ENCODE data around the gene FHOD3.

Gene FHOD3

DNA sequence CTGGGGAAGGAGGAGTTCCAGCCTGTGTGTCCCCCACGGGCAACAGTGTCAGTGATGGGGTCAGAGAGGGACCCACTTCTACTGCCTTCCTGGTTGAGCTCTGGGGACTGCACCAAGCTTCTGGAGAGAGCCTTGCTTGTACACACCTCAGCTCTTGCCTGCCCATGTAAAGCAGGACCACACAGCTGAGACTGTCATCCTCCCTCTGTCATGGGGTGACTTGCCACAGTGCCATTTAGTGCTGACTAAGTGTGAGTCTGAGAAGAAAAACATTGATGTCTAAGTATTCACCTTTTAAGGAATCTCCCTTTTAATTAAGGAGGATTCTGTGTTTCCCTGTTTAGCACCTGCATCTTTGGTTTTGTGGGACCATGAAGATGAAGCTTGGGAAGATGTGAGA, 159.1 kb downstream of the FHOD3 start:
- TF ChIP-seq, protein P1, sequence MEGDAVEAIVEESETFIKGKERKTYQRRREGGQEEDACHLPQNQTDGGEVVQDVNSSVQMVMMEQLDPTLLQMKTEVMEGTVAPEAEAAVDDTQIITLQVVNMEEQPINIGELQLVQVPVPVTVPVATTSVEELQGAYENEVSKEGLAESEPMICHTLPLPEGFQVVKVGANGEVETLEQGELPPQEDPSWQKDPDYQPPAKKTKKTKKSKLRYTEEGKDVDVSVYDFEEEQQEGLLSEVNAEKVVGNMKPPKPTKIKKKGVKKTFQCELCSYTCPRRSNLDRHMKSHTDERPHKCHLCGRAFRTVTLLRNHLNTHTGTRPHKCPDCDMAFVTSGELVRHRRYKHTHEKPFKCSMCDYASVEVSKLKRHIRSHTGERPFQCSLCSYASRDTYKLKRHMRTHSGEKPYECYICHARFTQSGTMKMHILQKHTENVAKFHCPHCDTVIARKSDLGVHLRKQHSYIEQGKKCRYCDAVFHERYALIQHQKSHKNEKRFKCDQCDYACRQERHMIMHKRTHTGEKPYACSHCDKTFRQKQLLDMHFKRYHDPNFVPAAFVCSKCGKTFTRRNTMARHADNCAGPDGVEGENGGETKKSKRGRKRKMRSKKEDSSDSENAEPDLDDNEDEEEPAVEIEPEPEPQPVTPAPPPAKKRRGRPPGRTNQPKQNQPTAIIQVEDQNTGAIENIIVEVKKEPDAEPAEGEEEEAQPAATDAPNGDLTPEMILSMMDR (IDR thresholded peaks at IDR 0.05; ENCODE audit: low read depth, low read length): no peak
- no peak for DNase-seq (ENCODE audit: low read depth, low spot score)
- H3K4me3 ChIP-seq (ENCODE audit: low read depth, low read length): no peak overlapping the region
- in situ Hi-C loops (cut with HindIII; ENCODE audit: low sequenced_read_pairs): no loop called here

DNA sequence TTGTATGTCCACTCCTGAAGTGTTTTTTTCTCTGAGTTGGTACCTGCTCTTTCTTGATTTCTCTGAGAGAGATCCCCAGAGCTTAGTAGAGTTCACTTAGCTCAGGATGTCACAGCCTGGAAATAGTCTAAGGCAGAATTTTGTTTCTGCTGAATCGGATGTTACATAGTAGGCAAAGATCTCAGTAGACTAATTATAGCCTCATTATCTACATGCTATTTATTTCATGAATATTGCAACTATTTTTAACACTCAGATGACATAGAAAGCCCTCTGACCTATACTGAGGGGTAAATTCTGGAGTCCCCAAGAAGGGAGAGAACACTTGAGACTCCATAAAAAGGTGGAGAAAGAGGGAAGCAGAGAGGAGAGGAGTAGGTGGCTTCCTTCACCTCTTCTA, 160.2 kb downstream of the FHOD3 start:
- TF ChIP-seq, protein P1 (IDR thresholded peaks at IDR 0.05; ENCODE audit: low read depth, low read length): no peak
- in situ Hi-C loops (cut with HindIII; ENCODE audit: low sequenced_read_pairs): no loop called here
- no peak for DNase-seq (ENCODE audit: low read depth, low spot score)
- H3K4me3 ChIP-seq (ENCODE audit: low read depth, low read length): no peak overlapping the region

DNA sequence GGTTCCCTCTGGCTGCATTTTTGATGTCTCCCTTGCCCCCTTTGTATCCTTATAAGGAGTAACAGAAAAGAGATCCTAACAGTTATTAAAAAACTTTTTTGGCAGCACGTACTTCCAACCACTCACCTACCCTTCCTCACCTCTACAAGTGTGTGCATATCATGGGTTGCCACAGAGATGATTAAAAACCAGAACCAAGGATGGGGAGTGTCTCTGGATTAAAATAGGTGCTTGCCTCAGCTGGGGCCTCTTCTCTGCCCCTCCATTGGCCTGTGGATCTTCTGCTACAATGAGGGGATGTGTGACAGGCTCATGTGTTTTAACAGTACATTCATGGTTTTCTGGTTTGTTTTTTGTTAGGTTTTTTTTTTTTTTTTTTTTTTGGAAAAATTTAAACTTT, 160.8 kb downstream of the FHOD3 start:
- no peak for DNase-seq (ENCODE audit: low read depth, low spot score)
- TF ChIP-seq, protein P1 (IDR thresholded peaks at IDR 0.05; ENCODE audit: low read depth, low read length): no peak
- in situ Hi-C loops (cut with HindIII; ENCODE audit: low sequenced_read_pairs): no loop called here
- no peak overlapping the region for H3K4me3 ChIP-seq (ENCODE audit: low read depth, low read length)

DNA sequence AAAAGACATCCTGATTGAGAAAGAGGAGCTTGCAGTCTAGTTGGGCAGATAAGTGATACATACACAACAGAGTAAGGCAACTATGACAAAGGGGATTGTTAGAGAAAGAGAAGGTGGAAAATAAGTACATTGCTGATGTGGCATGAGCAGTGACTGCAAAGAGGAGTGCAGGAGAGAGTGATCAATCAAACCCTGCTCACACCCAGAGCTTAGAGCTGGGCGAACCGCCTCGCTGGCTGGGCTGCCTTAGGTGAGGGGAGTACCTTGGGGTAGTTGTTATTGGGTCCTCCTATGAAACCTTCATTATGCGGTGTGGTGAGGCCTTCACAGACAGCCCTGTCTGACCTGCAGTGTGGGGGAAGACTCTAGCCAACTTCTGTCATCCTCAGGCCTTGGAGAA, 161.7 kb downstream of the FHOD3 start:
- in situ Hi-C loops (cut with HindIII; ENCODE audit: low sequenced_read_pairs): no loop called here

DNA sequence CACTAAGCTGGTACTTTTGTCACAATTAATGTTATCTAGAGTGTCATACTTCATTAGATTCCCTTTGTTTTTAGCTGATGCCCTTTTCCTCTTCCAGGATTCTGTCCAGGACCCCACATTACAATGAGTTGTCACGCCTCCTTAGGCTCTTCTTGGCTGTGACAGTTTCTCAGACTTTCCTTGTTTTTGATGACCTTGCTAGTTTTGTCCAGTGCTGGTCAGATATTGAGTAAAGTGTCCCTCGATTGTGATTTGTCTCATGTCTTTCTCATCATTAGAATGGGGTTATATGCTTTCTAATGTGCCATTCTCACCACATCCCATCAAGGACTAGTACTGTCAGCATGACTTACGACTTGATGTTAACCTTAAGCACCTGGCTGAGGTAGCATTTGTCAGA, 162.3 kb downstream of the FHOD3 start:
- DNase-seq (ENCODE audit: low read depth, low spot score): no peak
- no peak overlapping the region for H3K4me3 ChIP-seq (ENCODE audit: low read depth, low read length)
- in situ Hi-C loops (cut with HindIII; ENCODE audit: low sequenced_read_pairs): no loop called here
- TF ChIP-seq, protein P1 (IDR thresholded peaks at IDR 0.05; ENCODE audit: low read depth, low read length): no peak

More for the DNA sequence above, 161.7 kb downstream of the FHOD3 start:
- no peak for DNase-seq (ENCODE audit: low read depth, low spot score)
- no peak overlapping the region for H3K4me3 ChIP-seq (ENCODE audit: low read depth, low read length)
- TF ChIP-seq, protein P1 (IDR thresholded peaks at IDR 0.05; ENCODE audit: low read depth, low read length): no peak

DNA sequence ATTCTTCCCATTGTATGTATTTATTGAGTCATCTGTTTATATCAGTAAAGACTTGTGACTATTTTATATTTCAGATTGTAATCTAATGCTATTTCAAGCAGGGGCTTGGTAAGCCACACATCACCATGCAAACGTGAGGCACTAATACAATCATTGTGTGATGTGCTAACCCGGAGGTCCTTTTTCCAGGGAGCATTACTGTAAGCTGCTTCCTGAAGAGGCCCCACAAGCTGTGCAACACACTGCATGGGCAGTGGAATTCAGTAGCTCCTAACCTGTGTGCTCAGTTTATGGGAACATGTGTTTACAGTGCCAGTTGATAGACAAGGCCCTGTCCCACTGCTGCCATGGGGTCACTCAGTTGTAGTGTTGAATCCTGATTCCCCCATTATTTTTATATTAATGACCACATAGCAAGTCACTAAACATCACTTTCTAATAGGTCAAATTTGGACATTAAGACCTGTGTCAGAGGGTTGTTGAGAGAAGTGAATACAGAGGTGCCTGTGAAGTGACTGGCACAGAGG, 162.9 kb downstream of the FHOD3 start:
- no peak overlapping the region for H3K4me3 ChIP-seq (ENCODE audit: low read depth, low read length)
- no peak for DNase-seq (ENCODE audit: low read depth, low spot score)
- in situ Hi-C loops (cut with HindIII; ENCODE audit: low sequenced_read_pairs): no loop called here
- TF ChIP-seq, protein P1 (IDR thresholded peaks at IDR 0.05; ENCODE audit: low read depth, low read length): no peak

DNA sequence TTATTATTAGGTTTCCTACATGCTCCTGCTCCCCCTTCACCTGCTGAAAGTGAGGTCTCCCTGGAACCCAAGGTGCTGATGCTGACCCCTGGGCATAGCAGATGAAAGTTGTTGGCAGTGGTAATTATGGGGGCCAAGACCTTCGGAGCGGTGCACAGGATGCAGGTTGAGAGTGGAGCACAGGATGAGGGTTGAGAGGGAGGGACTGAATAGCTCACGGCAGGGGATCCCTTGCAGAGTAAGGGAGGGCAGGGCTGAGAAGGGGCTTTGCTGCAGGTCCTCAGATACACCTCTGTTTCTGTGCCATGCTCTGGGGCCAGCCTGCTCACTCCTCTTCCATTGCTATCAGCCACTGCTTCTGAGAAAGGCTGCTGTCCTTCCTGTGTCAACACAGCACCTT, 163.3 kb downstream of the FHOD3 start:
- DNase-seq (ENCODE audit: low read depth, low spot score): no peak
- TF ChIP-seq, protein P1 (IDR thresholded peaks at IDR 0.05; ENCODE audit: low read depth, low read length): no peak
- H3K4me3 ChIP-seq (ENCODE audit: low read depth, low read length): no peak overlapping the region
- in situ Hi-C loops (cut with HindIII; ENCODE audit: low sequenced_read_pairs): no loop called here

All from astrocyte of the spinal cord (primary cell).